Measurements from ENCODE around the gene INO80.
A peak's percentile ranks its signal among the peaks of the same experiment; 100 is the strongest.

The INO80 gene

DNA sequence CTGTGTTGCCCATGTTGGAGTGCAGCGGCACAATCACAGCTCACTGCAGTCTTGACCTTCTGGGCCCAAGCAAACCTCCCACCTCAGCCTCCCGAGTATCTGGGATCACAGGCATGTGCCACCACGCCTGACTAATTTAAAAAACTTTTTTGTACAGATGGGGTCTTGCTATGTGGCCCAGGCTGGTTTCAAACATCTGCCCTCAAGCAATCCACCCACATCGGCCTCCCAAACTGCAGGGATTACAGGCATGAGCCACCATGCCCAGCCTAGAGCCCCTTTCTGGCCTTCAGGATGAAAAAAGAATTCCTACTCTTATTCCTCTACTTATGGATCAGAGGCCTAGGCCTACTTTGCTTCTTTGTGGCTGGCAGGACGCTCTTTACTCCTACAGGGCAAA lies 123.3 kb downstream of the INO80 start:
- H3K36me3 ChIP-seq (ENCODE audit: insufficient read depth, low read length) = peaks cover 72% of the 10 kb centered on the region
- no peaks in the 10 kb centered on the region for H3K9me3 ChIP-seq (ENCODE audit: low read depth, low read length)
- no peak for DNase-seq (ENCODE audit: low read depth, low spot score)
- H3K27ac ChIP-seq = peak overlapping the region; percentile 80
- no peak overlapping the region for H3K4me3 ChIP-seq
- H3K9ac ChIP-seq (ENCODE audit: insufficient read length) = no peak overlapping the region
- TF ChIP-seq EZH2 (IDR thresholded peaks at IDR 0.05) (no peak), FOXP2 (optimal IDR thresholded peaks at IDR 0.05; ENCODE audit: control extremely low read depth, extremely low read length, insufficient read depth) (no peak), POLR2AphosphoS5 (IDR thresholded peaks at IDR 0.05; ENCODE audit: borderline replicate concordance, low read depth, low read length) (no peak)

DNA sequence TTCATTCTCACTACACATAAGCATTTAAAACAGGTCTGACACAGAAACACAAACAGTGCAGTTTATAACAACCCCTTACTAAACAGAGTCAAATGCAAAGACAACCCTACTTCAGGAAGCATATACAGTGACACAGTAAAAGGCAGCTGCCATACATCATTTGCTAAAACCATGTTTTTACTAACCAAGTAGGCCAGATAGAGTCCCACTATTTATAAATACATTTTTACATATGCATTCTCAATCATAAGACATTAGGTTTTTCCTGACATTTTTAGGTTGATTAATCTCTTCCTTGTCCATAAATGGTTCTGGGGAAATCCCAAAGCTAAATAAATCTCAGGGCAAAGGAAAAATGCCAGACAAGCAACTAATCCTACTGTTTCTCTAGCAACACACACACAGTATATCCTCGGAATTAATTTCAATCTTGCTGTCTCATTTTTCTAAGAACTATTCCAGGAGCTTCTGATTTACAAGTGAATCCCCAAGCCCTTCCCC lies 123.8 kb downstream of the INO80 start:
- no peak for DNase-seq (ENCODE audit: low read depth, low spot score)
- Histone ChIP-seq H3K36me3 (ENCODE audit: insufficient read depth, low read length) (peaks cover 72% of the 10 kb centered on the region), H3K4me3 (no peak overlapping the region), H3K9ac (ENCODE audit: insufficient read length) (no peak overlapping the region), H3K27ac (peak overlapping the region; percentile 80), H3K9me3 (ENCODE audit: low read depth, low read length) (no peaks in the 10 kb centered on the region)
- TF ChIP-seq POLR2AphosphoS5 (IDR thresholded peaks at IDR 0.05; ENCODE audit: borderline replicate concordance, low read depth, low read length) = no peak
- TF ChIP-seq EZH2 (IDR thresholded peaks at IDR 0.05) = no peak
- no peak for TF ChIP-seq FOXP2 (optimal IDR thresholded peaks at IDR 0.05; ENCODE audit: control extremely low read depth, extremely low read length, insufficient read depth)

DNA sequence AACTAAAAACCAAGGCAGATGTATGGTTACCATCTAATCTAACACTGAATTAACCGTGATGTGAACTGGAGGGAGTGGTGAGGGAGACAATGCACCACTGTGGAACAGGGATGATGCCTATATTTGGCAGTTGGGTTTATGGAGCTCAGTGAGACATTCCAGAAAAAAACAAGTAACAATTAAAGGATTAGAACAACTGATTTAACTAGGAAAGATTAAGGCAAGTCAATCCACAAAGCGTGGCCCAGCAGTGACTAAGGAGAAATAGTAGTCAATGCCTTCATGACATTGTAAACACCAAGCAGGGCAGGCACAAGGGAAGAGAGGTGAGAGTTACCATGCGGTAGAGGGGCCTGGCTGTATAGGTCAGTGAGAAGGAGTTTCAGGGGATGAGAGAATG lies 124.7 kb downstream of the INO80 start:
- no peak overlapping the region for H3K27ac ChIP-seq
- DNase-seq (ENCODE audit: low read depth, low spot score) = no peak
- no peak overlapping the region for H3K4me3 ChIP-seq
- H3K9me3 ChIP-seq (ENCODE audit: low read depth, low read length) = no peaks in the 10 kb centered on the region
- TF ChIP-seq FOXP2 (optimal IDR thresholded peaks at IDR 0.05; ENCODE audit: control extremely low read depth, extremely low read length, insufficient read depth) = no peak
- TF ChIP-seq POLR2AphosphoS5 (IDR thresholded peaks at IDR 0.05; ENCODE audit: borderline replicate concordance, low read depth, low read length) = no peak
- TF ChIP-seq EZH2 (IDR thresholded peaks at IDR 0.05) = no peak
- H3K9ac ChIP-seq (ENCODE audit: insufficient read length) = no peak overlapping the region
- H3K36me3 ChIP-seq (ENCODE audit: insufficient read depth, low read length) = peaks cover 72% of the 10 kb centered on the region

DNA sequence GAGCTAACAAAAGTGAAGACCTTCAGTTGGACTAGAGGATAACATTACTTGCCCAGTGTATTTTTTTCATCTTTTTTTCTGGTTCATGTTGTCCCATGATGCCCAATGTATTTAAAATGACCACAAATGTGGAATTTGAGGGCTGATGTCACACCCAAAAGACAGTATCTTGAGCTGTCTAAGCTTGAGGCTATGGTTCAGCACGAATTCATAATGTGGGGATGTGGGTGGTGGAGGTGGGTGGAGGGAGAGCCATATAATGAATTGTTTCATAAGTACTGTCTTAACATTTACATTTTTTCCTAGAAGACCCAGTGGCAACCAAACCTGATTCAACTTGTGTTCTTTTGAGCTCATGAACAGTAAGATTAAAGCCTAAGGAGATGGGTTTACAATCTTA lies 125.3 kb downstream of the INO80 start:
- TF ChIP-seq FOXP2 (optimal IDR thresholded peaks at IDR 0.05; ENCODE audit: control extremely low read depth, extremely low read length, insufficient read depth) (no peak), POLR2AphosphoS5 (IDR thresholded peaks at IDR 0.05; ENCODE audit: borderline replicate concordance, low read depth, low read length) (no peak), EZH2 (IDR thresholded peaks at IDR 0.05) (no peak)
- Histone ChIP-seq H3K36me3 (ENCODE audit: insufficient read depth, low read length) (peaks cover 73% of the 10 kb centered on the region), H3K9me3 (ENCODE audit: low read depth, low read length) (no peaks in the 10 kb centered on the region), H3K27ac (no peak overlapping the region), H3K9ac (ENCODE audit: insufficient read length) (no peak overlapping the region), H3K4me3 (no peak overlapping the region)
- DNase-seq (ENCODE audit: low read depth, low spot score) = no peak

DNA sequence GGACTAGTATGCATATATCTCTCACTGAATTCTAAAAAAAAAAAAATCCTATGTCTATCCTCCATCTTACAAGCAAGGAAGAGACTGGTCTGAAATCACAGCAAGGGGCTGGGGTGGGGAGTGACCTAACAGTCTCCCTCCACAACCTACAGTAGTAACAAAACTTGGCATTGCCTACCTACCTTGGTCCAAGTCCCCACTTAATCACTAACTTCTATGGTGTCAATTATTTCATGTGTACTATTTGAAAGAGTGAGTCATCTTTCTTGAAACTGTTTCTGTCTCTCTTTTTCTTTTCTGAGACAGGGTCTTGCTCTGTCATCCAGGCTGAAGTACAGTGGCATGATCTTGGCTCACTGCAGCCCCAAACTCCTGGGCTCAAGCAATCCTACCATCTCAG lies 126.0 kb downstream of the INO80 start:
- H3K36me3 ChIP-seq (ENCODE audit: insufficient read depth, low read length) = peaks cover 73% of the 10 kb centered on the region
- no peak for DNase-seq (ENCODE audit: low read depth, low spot score)
- no peak overlapping the region for H3K4me3 ChIP-seq
- H3K9me3 ChIP-seq (ENCODE audit: low read depth, low read length) = no peaks in the 10 kb centered on the region
- TF ChIP-seq EZH2 (IDR thresholded peaks at IDR 0.05) (no peak), FOXP2 (optimal IDR thresholded peaks at IDR 0.05; ENCODE audit: control extremely low read depth, extremely low read length, insufficient read depth) (no peak)
- H3K9ac ChIP-seq (ENCODE audit: insufficient read length) = no peak overlapping the region
- no peak overlapping the region for H3K27ac ChIP-seq

DNA sequence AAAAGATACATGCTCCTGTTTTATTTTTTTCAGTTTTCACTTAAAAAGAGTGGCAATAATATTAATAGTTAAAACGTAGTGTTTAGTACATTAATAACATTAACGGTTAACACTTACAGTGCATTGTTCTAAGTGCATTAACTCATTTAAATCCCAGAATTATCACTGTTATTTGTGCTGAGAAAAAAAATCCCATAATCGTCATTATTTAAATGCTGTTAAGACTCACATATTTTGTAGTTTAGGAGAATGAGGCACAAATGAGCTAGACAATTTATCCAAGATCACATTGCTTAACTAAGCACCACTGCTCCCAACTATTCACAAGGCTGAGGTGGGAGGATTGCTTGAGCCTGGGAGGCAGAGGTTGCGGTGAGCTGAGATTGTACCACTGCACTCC lies 127.9 kb downstream of the INO80 start:
- no peaks in the 10 kb centered on the region for H3K9me3 ChIP-seq (ENCODE audit: low read depth, low read length)
- no peak overlapping the region for H3K9ac ChIP-seq (ENCODE audit: insufficient read length)
- H3K36me3 ChIP-seq (ENCODE audit: insufficient read depth, low read length) = peaks cover 82% of the 10 kb centered on the region
- TF ChIP-seq FOXP2 (optimal IDR thresholded peaks at IDR 0.05; ENCODE audit: control extremely low read depth, extremely low read length, insufficient read depth) (no peak), POLR2AphosphoS5 (IDR thresholded peaks at IDR 0.05; ENCODE audit: borderline replicate concordance, low read depth, low read length) (no peak), EZH2 (IDR thresholded peaks at IDR 0.05) (no peak)
- DNase-seq (ENCODE audit: low read depth, low spot score) = no peak
- H3K27ac ChIP-seq = no peak overlapping the region
- H3K4me3 ChIP-seq = no peak overlapping the region

DNA sequence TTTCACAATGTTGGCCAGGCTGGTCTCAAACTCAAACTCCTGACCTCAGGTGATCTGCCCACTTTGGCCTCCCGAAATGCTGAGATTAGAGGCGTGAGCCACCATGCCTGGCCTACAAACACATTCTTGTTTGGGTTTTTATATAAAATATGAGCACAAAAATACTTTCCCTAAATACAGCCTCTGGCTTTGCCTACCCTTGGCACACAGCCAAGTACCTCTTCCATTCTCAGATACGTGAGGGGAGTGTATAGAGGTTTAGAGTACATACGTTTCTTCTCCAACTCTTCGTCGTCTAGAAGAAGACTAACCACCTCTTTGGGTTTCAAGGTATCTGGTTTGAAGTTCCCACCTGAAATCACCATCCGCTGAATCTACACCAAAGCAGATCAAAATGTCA lies 129.3 kb downstream of the INO80 start:
- no peak overlapping the region for H3K9ac ChIP-seq (ENCODE audit: insufficient read length)
- 0 out of 2 replicates have a peak overlapping the region, but pooled peaks have one; percentile 7 for H3K27ac ChIP-seq
- no peaks in the 10 kb centered on the region for H3K9me3 ChIP-seq (ENCODE audit: low read depth, low read length)
- no peak for TF ChIP-seq FOXP2 (optimal IDR thresholded peaks at IDR 0.05; ENCODE audit: control extremely low read depth, extremely low read length, insufficient read depth)
- no peak for TF ChIP-seq POLR2AphosphoS5 (IDR thresholded peaks at IDR 0.05; ENCODE audit: borderline replicate concordance, low read depth, low read length)
- no peak for TF ChIP-seq EZH2 (IDR thresholded peaks at IDR 0.05)
- H3K4me3 ChIP-seq = no peak overlapping the region
- peaks cover 88% of the 10 kb centered on the region for H3K36me3 ChIP-seq (ENCODE audit: insufficient read depth, low read length)
- no peak for DNase-seq (ENCODE audit: low read depth, low spot score)

DNA sequence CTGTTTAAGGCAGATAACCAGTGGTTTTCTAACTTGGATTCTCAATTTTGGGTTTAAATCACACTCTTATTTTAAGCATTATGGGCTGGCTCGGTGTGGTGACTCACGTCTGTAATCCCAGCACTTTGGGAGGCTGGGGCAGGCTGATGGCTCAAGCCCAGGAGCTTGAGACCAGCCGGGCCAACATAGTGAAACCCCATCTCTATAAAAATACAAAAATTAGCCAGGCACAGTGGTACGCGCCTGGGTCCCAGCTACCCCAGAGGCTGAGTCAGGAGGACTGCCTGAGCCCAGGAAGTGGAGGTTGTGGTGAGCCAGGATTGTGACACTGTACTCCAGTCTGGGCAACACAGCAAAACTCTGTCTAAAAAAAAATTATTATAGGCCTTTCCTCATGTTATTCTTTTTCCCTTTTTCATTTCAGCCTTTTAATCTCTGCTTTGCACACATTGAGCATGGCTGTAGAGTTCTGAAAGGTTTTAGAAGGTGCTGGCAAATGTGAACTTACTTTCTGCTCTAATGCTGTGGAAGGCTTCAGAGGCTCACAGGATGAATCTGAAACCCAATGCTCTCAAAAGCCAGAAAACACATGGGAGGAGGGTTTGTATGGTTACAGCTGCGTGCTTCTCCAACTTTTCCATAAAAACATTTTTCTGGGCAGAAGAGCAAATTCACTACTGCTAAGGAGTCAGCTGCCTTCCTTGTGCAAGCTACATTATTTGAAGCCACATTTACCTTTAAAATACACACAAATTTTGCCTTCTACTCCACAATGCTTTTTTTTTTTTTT lies 130.3 kb downstream of the INO80 start:
- Histone ChIP-seq H3K27ac (no peak overlapping the region), H3K9ac (ENCODE audit: insufficient read length) (no peak overlapping the region), H3K9me3 (ENCODE audit: low read depth, low read length) (no peaks in the 10 kb centered on the region), H3K36me3 (ENCODE audit: insufficient read depth, low read length) (peaks cover 89% of the 10 kb centered on the region), H3K4me3 (no peak overlapping the region)
- no peak for DNase-seq (ENCODE audit: low read depth, low spot score)
- TF ChIP-seq FOXP2 (optimal IDR thresholded peaks at IDR 0.05; ENCODE audit: control extremely low read depth, extremely low read length, insufficient read depth) (no peak), EZH2 (IDR thresholded peaks at IDR 0.05) (no peak), POLR2AphosphoS5 (IDR thresholded peaks at IDR 0.05; ENCODE audit: borderline replicate concordance, low read depth, low read length) (no peak)
